Right atrium auricular region (tissue), 2 donors: ENCODE data around the gene TRPM1. TPM values are rescaled to one million over a fixed set of nuclear protein-coding genes. Genes with fewer than 3 reads are reported as not detected.

Experiments used
- DNase-seq: peaks from one replicate; pipeline ENCODE4 v3.0.0-alpha.2; 2019; ENCODE audit warnings: low spot score
- H3K27ac ChIP-seq, 2 donors: fragments of 200-600 bp; sonication (generic); 1 replicate in 1 of 2; 2 replicates in 1 of 2; pipeline ENCODE4 v1.5.1; 2016 to 2019
- H3K27me3 ChIP-seq, 2 donors: fragments of 200-600 bp; sonication (generic); one replicate each; pipeline versions ENCODE4 v1.5.1 to v1.6.0; 2017 to 2019
- H3K36me3 ChIP-seq: fragments of 200-600 bp; sonication (generic); one replicate; pipeline ENCODE4 v1.5.1; 2016
- H3K4me1 ChIP-seq, 2 donors: fragments of 200-600 bp; sonication (generic); one replicate each; pipeline versions ENCODE4 v1.5.1 to v1.6.0; 2017 to 2019
- H3K4me3 ChIP-seq, 2 donors: fragments of 200-600 bp; sonication (generic); 1 replicate in 1 of 2; 2 replicates in 1 of 2; pipeline ENCODE4 v1.5.1; 2017 to 2019; ENCODE audit warnings: mild to moderate bottlenecking in 1 of 2, moderate library complexity in 1 of 2
- H3K9me3 ChIP-seq, 2 donors: fragments of 200-600 bp; sonication (generic); one replicate each; pipeline ENCODE4 v1.5.1; 2019
- total RNA-seq, 2 donors: library from RNA; depleted of rRNA; stranded (reverse); fragments of >200 nt; gene quantifications; one replicate each; pipeline ENCODE4 v1.1.0, GENCODE V29; 2016
- TF ChIP-seq, protein P1 (sequence below), 2 donors: fragments of 200-600 bp; sonication (generic); IDR thresholded peaks; one replicate each; pipeline ENCODE4 v1.5.1; 2019; ENCODE audit warnings: antibody characterized with exemption in 2 of 2

Gene TRPM1
- total RNA-seq, 2 donors from 2014 or later: not detected

DNA sequence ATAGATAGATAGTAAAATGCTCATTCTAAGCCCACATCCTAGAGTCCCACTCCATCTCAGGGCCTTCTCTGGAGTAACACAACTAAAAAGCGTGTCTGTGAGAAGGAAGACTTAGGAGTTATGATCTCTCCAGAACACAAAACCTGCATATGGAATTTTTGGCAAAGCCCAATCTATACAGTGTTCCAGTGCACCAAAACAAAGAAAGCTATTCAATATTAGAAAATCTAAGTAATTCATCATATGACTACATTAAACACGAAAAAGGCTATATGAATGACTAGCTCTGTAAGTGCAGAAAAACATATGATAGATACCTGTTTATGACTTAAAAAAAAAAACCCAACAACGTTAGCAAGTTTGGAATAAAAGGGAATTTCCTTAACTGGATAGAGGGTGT lies 137.8 kb downstream of the TRPM1 start:
- Histone ChIP-seq H3K36me3 (peaks cover 41% of the 10 kb centered on the region), H3K4me1 (peaks cover 0 to 19% of the 10 kb centered on the region in 2 donors), H3K27me3 (no peaks in the 10 kb centered on the region), H3K4me3 (no peak overlapping the region), H3K9me3 (no peaks in the 10 kb centered on the region), H3K27ac (no peak overlapping the region)
- TF ChIP-seq, protein P1, sequence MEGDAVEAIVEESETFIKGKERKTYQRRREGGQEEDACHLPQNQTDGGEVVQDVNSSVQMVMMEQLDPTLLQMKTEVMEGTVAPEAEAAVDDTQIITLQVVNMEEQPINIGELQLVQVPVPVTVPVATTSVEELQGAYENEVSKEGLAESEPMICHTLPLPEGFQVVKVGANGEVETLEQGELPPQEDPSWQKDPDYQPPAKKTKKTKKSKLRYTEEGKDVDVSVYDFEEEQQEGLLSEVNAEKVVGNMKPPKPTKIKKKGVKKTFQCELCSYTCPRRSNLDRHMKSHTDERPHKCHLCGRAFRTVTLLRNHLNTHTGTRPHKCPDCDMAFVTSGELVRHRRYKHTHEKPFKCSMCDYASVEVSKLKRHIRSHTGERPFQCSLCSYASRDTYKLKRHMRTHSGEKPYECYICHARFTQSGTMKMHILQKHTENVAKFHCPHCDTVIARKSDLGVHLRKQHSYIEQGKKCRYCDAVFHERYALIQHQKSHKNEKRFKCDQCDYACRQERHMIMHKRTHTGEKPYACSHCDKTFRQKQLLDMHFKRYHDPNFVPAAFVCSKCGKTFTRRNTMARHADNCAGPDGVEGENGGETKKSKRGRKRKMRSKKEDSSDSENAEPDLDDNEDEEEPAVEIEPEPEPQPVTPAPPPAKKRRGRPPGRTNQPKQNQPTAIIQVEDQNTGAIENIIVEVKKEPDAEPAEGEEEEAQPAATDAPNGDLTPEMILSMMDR (IDR thresholded peaks at IDR 0.05): no peak
- no peak for DNase-seq

DNA sequence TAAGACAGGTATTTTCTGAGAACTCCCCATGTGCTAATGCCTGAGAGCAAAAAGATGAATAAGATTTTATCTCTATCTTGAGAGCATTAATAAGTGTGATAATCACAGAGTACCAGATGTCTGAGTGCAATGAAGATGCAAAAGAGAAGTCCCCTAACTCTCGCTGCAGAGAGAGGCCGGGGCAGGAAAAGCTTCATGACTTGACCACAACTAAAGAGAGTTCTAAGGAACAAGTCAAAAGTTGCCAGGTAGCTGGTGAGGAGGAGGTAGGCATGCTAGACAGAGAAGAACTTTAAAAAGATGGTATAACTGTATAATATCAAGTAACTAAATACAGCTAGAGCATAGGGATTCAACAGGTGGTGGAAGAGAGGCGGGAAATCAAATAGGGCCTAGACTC lies 138.9 kb downstream of the TRPM1 start:
- DNase-seq: no peak
- Histone ChIP-seq H3K4me3 (no peak overlapping the region), H3K36me3 (peaks cover 51% of the 10 kb centered on the region), H3K27me3 (no peaks in the 10 kb centered on the region), H3K27ac (no peak overlapping the region), H3K9me3 (no peaks in the 10 kb centered on the region), H3K4me1 (peaks cover 0 to 19% of the 10 kb centered on the region in 2 donors)
- TF ChIP-seq, protein P1 (IDR thresholded peaks at IDR 0.05): no peak

DNA sequence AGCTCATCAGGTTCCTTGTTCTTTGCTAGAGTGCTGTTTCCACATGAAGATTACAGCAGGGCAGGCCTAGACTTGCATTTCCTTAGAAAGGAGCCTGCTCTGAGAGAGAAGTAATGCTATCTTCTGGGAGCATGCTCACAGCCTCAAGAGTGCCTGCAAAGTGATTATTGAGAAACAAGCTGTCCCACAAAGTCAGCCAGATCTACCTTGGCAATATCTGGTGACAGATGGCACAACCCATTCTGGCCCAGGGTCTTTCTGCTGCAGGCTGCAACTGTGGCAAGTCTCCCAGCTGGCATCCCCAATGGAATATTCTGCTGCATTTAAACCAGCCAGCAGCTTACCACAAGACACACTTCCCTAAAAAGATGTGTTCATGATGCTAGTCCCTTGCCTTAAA lies 139.4 kb downstream of the TRPM1 start:
- H3K27ac ChIP-seq: no peak overlapping the region
- H3K36me3 ChIP-seq: peaks cover 56% of the 10 kb centered on the region
- TF ChIP-seq, protein P1 (IDR thresholded peaks at IDR 0.05): no peak
- no peaks in the 10 kb centered on the region for H3K27me3 ChIP-seq
- H3K4me1 ChIP-seq: peaks cover 0 to 19% of the 10 kb centered on the region in 2 donors
- no peak overlapping the region for H3K4me3 ChIP-seq
- no peak for DNase-seq
- no peaks in the 10 kb centered on the region for H3K9me3 ChIP-seq

DNA sequence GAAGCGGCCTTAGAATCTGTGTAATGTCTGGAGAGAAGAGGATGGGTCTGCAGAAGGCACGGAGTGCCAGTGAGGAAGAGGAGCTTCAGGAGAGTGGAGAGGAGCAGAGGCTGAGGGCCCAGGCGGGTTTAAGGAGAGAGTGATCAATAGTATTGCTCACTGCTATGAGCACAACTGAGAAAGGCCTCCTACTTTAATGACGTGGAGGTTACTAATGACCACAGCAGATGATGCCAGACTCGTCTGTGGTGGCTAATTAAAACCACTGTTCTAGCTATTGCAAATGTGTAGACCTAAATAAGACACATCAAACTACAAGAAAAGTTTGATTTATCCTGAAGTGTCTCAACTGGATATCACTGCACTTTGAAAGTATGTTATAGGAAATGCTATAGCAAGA lies 143.3 kb downstream of the TRPM1 start:
- no peak for DNase-seq
- Histone ChIP-seq H3K4me3 (no peak overlapping the region), H3K27me3 (no peaks in the 10 kb centered on the region), H3K36me3 (peaks cover 62% of the 10 kb centered on the region), H3K9me3 (no peaks in the 10 kb centered on the region), H3K4me1 (peaks cover 0 to 27% of the 10 kb centered on the region in 2 donors), H3K27ac (no peak overlapping the region)
- TF ChIP-seq, protein P1 (IDR thresholded peaks at IDR 0.05): no peak

DNA sequence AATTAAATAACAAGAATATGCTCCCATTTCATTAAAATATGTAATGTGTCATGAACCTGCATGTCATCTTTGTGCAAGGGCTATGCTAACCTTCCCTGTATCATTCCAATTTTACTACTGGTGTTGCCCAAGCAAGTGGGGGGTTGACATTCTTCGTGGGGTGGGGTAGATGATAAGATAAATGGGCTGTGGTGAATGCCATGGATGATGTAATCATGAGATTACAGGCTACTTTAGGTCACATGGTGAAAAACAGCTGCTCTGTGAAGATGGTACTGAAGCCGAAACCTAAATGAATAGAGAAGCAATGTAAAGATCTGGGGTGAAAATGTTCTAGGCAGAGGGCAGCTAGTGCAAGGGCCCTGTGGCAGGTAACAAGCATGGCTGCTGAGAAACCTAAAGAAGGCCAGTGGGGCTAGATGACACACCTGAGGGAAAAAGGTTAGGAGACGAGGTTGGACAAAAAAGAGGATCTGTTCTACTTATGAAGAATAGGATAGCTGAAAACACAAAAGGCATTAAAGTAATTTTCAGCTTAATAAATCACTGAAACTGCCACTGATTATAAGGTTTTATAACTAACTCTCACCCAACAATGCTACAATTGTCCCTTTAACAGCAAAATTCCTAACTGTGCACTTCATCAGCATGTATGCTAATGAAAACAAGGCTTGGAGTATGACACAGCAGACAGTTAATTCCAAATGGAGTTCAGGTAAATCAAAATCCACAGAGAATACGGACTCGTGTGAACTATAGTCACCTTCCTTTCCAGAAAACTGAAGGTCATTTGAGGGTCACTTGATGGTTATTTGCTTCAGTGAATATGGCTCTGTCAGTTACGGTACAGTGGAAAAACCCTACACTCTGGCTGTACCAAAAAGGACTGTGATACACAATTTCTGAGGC lies 145.1 kb downstream of the TRPM1 start:
- no peak for DNase-seq
- Histone ChIP-seq H3K36me3 (peaks cover 80% of the 10 kb centered on the region), H3K9me3 (no peaks in the 10 kb centered on the region), H3K27me3 (no peaks in the 10 kb centered on the region), H3K4me3 (no peak overlapping the region), H3K27ac (no peak overlapping the region), H3K4me1 (peaks cover 0 to 16% of the 10 kb centered on the region in 2 donors)
- TF ChIP-seq, protein P1 (IDR thresholded peaks at IDR 0.05): no peak
